Measurements from ENCODE around the gene SLC35E3. TPM values are rescaled to one million over a fixed set of nuclear protein-coding genes. Genes with fewer than 3 reads are reported as not detected.

SLC35E3 gene
- total RNA-seq, 1 experiment from 2014 or later, result 4.9 TPM

DNA sequence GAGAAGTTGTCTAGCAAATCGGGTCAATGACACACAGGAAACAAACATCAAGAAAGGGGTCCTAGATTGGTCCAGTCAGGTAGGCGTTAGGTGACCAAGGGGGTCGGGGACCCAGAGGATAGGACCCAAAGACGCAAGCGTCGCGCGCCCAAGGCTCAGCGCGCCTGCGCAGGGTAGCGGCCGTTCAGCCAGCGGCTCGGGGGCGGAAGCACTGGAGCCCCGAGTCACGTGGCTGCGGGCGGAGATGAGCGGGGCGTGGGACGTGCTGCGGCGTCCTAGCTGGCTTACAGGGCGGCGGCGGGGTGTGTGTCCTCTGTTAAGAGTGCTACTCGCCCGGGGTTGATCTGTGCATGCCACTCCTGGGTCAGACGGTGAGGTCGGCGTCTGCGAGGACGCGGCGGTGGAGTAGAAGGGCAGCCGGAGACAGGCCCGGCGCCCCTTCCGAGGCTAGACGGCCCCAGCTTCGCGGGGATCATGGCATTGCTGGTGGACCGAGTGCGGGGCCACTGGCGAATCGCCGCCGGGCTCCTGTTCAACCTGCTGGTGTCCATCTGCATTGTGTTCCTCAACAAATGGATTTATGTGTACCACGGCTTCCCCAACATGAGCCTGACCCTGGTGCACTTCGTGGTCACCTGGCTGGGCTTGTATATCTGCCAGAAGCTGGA is at the start of gene SLC35E3 (continued):
- peak; percentile 73 for TF ChIP-seq EGR1 (IDR thresholded peaks at IDR 0.05; ENCODE audit: low read depth)
- TF ChIP-seq JUND (IDR thresholded peaks at IDR 0.05), result no peak
- TF ChIP-seq FOSL1 (IDR thresholded peaks at IDR 0.05; ENCODE audit: low read depth), result no peak
- no peak for TF ChIP-seq ZNF274 (IDR thresholded peaks at IDR 0.05; ENCODE audit: low read depth, low read length)
- no peak for TF ChIP-seq EZH2phosphoT487 (IDR thresholded peaks at IDR 0.05; ENCODE audit: borderline replicate concordance)
- peak; percentile 94 for TF ChIP-seq POLR2AphosphoS5 (IDR thresholded peaks at IDR 0.05; ENCODE audit: low read depth, low read length)
- peak; percentile 68; the same call in 1 of the 2 replicates for TF ChIP-seq SIN3A (IDR thresholded peaks at IDR 0.05; ENCODE audit: low read depth)

DNA sequence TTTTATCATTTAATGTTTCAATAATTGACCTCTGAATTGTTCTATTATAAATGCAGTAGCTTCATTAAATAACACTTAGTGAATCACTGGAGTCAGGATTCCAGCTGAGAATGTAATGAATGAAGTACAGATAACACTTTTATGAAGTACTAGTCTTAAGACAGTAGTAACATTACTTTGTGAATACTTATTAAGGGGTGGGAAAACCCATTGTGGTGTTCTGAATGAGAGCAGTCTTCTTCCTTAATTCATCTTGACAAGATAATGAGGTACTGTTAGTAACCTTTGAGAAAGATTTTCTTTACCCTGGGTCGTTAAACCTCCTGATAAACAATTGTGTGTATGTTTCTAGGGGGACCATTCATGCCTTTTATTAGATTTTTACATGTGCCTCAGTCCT is 46.5 kb upstream of the SLC35E3 start:
- TF ChIP-seq SP1 (IDR thresholded peaks at IDR 0.05; ENCODE audit: low read depth) (no peak), CEBPB (IDR thresholded peaks at IDR 0.05; ENCODE audit: low read depth) (no peak), CBX3 (IDR thresholded peaks at IDR 0.05; ENCODE audit: low read depth) (no peak), RAD21 (IDR thresholded peaks at IDR 0.05; ENCODE audit: low read depth) (no peak), TCF7L2 (IDR thresholded peaks at IDR 0.05; ENCODE audit: borderline replicate concordance, extremely low read depth, insufficient read depth, insufficient read length) (no peak), ZNF274 (IDR thresholded peaks at IDR 0.05; ENCODE audit: low read depth, low read length) (no peak), ELF1 (IDR thresholded peaks at IDR 0.05; ENCODE audit: borderline replicate concordance, low read depth) (no peak), POLR2AphosphoS5 (IDR thresholded peaks at IDR 0.05; ENCODE audit: low read depth, low read length) (no peak), ZFX (IDR thresholded peaks at IDR 0.05) (no peak)
- TF ChIP-seq, protein P1, sequence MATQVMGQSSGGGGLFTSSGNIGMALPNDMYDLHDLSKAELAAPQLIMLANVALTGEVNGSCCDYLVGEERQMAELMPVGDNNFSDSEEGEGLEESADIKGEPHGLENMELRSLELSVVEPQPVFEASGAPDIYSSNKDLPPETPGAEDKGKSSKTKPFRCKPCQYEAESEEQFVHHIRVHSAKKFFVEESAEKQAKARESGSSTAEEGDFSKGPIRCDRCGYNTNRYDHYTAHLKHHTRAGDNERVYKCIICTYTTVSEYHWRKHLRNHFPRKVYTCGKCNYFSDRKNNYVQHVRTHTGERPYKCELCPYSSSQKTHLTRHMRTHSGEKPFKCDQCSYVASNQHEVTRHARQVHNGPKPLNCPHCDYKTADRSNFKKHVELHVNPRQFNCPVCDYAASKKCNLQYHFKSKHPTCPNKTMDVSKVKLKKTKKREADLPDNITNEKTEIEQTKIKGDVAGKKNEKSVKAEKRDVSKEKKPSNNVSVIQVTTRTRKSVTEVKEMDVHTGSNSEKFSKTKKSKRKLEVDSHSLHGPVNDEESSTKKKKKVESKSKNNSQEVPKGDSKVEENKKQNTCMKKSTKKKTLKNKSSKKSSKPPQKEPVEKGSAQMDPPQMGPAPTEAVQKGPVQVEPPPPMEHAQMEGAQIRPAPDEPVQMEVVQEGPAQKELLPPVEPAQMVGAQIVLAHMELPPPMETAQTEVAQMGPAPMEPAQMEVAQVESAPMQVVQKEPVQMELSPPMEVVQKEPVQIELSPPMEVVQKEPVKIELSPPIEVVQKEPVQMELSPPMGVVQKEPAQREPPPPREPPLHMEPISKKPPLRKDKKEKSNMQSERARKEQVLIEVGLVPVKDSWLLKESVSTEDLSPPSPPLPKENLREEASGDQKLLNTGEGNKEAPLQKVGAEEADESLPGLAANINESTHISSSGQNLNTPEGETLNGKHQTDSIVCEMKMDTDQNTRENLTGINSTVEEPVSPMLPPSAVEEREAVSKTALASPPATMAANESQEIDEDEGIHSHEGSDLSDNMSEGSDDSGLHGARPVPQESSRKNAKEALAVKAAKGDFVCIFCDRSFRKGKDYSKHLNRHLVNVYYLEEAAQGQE (IDR thresholded peaks at IDR 0.05; ENCODE audit: low read depth), result no peak
- Histone ChIP-seq H3K4me1 (ENCODE audit: control insufficient read depth in 1 of 2, insufficient read depth in 2 of 2, low read length in 2 of 2) (no peaks in the 10 kb centered on the region), H3K4me2 (ENCODE audit: low read length) (no peak overlapping the region), H2AFZ (ENCODE audit: low read depth, low read length, poor library complexity, severe bottlenecking) (no peak overlapping the region), H3K79me2 (ENCODE audit: insufficient read depth, low read length) (no peaks in the 10 kb centered on the region; the same call in 1 of the 2 replicates), H3K27me3 (ENCODE audit: insufficient read depth, low read length) (no peaks in the 10 kb centered on the region), H3K36me3 (ENCODE audit: control insufficient read depth in 1 of 2, insufficient read depth in 2 of 2, low read length in 2 of 2) (peaks cover 26 to 39% of the 10 kb centered on the region in 2 experiments; a peak in 3 of 4 replicates), H3K4me3 (replicated peaks in 1 of 2; ENCODE audit: low read depth in 1 of 2, low read length in 2 of 2) (no peak overlapping the region), H3K27ac (ENCODE audit: low read depth, low read length) (no peak overlapping the region), H3K9me3 (ENCODE audit: control insufficient read depth in 1 of 2, insufficient read depth in 1 of 2, low read depth in 1 of 2, low read length in 2 of 2) (no peaks in the 10 kb centered on the region), H3K9ac (ENCODE audit: low read length) (no peak overlapping the region), H4K20me1 (ENCODE audit: insufficient read depth) (no peaks in the 10 kb centered on the region), H3K9me2 (ENCODE audit: insufficient read depth) (no peaks in the 10 kb centered on the region)
- no TSS peak for BruUV-seq (replicated peaks)
- no peak for DNase-seq (ENCODE audit: low read depth, low spot score)
- ChIA-PET POLR2A (no interaction called here), CTCF (no interaction called here), RAD21 (ENCODE audit: low non-redundant PET in 1 of 2, low total read pairs in 2 of 2, uncharacterized antibody in 2 of 2, unreplicated experiment in 2 of 2) (no interaction called here)
- intact Hi-C loops (cut with micrococcal nuclease), result no loop called here
- no peak for ATAC-seq

Measured in HCT116 (cell line).